ENCODE data around the gene IKZF1.

The IKZF1 gene

GRCh38 chr7:50306494-50307367 lies 2.2 kb downstream of the IKZF1 start:
- Histone ChIP-seq H3K9me3 (ENCODE audit: severe bottlenecking) (no peaks in the 10 kb centered on the region), H3K27me3 (ENCODE audit: insufficient read depth, poor library complexity, severe bottlenecking) (peaks cover 71% of the 10 kb centered on the region), H3K36me3 (ENCODE audit: low read depth) (no peaks in the 10 kb centered on the region), H3K27ac (ENCODE audit: poor library complexity, severe bottlenecking) (no peak overlapping the region), H3K4me1 (ENCODE audit: insufficient read depth, poor library complexity, severe bottlenecking) (no peaks in the 10 kb centered on the region), H3K4me3 (ENCODE audit: severe bottlenecking) (no peak overlapping the region)
- ATAC-seq (ENCODE audit: low read depth) (no peak), DNase-seq (ENCODE audit: low spot score) (no peak)
- TF ChIP-seq, protein P1, sequence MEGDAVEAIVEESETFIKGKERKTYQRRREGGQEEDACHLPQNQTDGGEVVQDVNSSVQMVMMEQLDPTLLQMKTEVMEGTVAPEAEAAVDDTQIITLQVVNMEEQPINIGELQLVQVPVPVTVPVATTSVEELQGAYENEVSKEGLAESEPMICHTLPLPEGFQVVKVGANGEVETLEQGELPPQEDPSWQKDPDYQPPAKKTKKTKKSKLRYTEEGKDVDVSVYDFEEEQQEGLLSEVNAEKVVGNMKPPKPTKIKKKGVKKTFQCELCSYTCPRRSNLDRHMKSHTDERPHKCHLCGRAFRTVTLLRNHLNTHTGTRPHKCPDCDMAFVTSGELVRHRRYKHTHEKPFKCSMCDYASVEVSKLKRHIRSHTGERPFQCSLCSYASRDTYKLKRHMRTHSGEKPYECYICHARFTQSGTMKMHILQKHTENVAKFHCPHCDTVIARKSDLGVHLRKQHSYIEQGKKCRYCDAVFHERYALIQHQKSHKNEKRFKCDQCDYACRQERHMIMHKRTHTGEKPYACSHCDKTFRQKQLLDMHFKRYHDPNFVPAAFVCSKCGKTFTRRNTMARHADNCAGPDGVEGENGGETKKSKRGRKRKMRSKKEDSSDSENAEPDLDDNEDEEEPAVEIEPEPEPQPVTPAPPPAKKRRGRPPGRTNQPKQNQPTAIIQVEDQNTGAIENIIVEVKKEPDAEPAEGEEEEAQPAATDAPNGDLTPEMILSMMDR (IDR thresholded peaks at IDR 0.05; ENCODE audit: poor library complexity, severe bottlenecking): no peak

DNA sequence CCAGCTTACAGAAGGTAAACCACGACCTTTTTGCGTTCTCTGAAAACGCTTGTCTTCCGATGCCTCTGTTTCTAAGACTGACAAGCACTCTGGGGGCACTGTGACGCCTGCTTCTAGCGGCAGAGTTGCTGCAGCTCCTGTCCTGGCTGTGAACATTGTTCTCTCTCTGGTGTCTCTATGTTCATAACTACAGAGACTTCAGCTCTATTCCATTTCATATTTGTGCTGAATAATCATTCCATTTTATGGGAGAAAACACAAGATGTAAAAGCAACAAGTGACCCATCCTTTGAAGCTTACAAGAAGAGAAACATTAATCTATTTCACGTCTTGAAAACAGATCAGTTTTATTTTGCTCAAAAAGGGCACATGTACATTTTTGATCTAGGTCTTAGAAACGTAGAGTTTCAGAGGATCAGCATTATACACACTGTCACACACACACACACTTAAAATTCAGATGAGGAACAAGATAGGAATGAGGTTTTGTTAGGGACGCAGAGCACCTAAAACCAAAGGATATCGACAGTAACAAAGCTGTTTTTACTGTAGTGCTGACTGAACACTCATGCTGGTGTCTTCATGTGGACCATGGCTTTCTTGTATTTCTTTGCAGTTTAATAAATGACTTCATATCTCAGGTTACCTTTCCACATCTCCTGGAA lies 3.0 kb downstream of the IKZF1 start:
- ATAC-seq (ENCODE audit: low read depth): no peak
- Histone ChIP-seq H3K4me3 (ENCODE audit: severe bottlenecking) (no peak overlapping the region), H3K27ac (ENCODE audit: poor library complexity, severe bottlenecking) (no peak overlapping the region), H3K9me3 (ENCODE audit: severe bottlenecking) (no peaks in the 10 kb centered on the region), H3K36me3 (ENCODE audit: low read depth) (no peaks in the 10 kb centered on the region), H3K4me1 (ENCODE audit: insufficient read depth, poor library complexity, severe bottlenecking) (no peaks in the 10 kb centered on the region), H3K27me3 (ENCODE audit: insufficient read depth, poor library complexity, severe bottlenecking) (peaks cover 69% of the 10 kb centered on the region)
- TF ChIP-seq, protein P1 (IDR thresholded peaks at IDR 0.05; ENCODE audit: poor library complexity, severe bottlenecking): no peak
- no peak for DNase-seq (ENCODE audit: low spot score)

GRCh38 chr7:50308203-50308531 lies 3.7 kb downstream of the IKZF1 start:
- DNase-seq (ENCODE audit: low spot score) (no peak), ATAC-seq (ENCODE audit: low read depth) (no peak)
- H3K27ac ChIP-seq (ENCODE audit: poor library complexity, severe bottlenecking): no peak overlapping the region
- TF ChIP-seq, protein P1 (IDR thresholded peaks at IDR 0.05; ENCODE audit: poor library complexity, severe bottlenecking): no peak
- H3K9me3 ChIP-seq (ENCODE audit: severe bottlenecking): no peaks in the 10 kb centered on the region
- no peaks in the 10 kb centered on the region for H3K4me1 ChIP-seq (ENCODE audit: insufficient read depth, poor library complexity, severe bottlenecking)
- peaks cover 66% of the 10 kb centered on the region for H3K27me3 ChIP-seq (ENCODE audit: insufficient read depth, poor library complexity, severe bottlenecking)
- H3K4me3 ChIP-seq (ENCODE audit: severe bottlenecking): no peak overlapping the region
- no peaks in the 10 kb centered on the region for H3K36me3 ChIP-seq (ENCODE audit: low read depth)

DNA sequence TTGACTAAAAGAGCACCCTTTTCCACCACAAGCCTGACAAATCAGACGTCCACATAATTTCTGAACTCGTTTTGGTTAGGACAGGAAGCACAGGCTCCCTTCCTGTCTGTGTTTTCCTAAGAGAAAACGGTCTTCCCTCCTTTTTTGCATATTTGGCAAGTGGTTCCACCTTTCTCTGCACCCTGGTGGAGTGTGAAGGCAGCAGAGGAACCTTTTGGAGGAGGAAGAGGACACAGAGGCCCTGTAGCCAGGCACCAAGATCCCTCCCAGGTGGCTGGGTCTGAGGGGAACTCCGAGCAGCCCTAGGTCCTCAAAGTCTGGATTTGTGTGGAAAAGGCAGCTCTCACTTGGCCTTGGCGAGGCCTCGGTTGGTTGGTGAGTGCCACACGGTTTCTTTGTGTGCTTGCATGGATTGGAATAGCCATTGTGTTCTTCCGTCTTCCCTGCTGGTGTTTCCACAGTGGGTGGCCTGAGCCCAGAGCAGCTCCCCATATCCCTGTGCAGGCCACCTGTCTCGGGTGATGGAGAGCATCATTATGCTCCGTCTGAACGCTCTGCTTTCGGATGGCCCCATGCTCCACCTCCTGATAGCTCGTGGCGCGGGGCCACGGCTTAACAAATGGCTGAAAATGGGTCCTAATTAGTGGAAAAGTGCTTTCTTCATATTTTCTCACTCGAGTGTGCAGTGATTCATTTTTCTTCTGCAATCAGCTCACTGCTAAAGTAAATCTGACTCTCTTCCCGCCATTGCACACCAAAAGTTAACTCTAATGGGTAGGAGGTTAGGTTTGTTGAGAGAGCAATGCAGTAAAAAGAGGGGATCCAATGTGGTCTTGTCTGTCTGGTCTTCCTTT lies 4.2 kb downstream of the IKZF1 start:
- peaks cover 62% of the 10 kb centered on the region for H3K27me3 ChIP-seq (ENCODE audit: insufficient read depth, poor library complexity, severe bottlenecking)

More for the DNA sequence above, 4.2 kb downstream of the IKZF1 start:
- no peaks in the 10 kb centered on the region for H3K4me1 ChIP-seq (ENCODE audit: insufficient read depth, poor library complexity, severe bottlenecking)
- TF ChIP-seq, protein P1 (IDR thresholded peaks at IDR 0.05; ENCODE audit: poor library complexity, severe bottlenecking): no peak
- H3K36me3 ChIP-seq (ENCODE audit: low read depth): no peaks in the 10 kb centered on the region
- no peak for ATAC-seq (ENCODE audit: low read depth)
- no peak overlapping the region for H3K4me3 ChIP-seq (ENCODE audit: severe bottlenecking)
- no peak overlapping the region for H3K27ac ChIP-seq (ENCODE audit: poor library complexity, severe bottlenecking)
- no peaks in the 10 kb centered on the region for H3K9me3 ChIP-seq (ENCODE audit: severe bottlenecking)
- DNase-seq (ENCODE audit: low spot score): no peak
